ENCODE measurements around the gene THSD4. TPM values are rescaled to one million over a fixed set of nuclear protein-coding genes. Genes with fewer than 3 reads are reported as not detected.

Gene THSD4
- total RNA-seq, 1 donor from 2014 or later = 66.8 TPM

- Histone ChIP-seq H3K36me3 (no peaks in the 10 kb centered on the region), H3K27ac (peak overlapping the region; percentile 4), H3K9me3 (no peaks in the 10 kb centered on the region), H3K27me3 (no peaks in the 10 kb centered on the region), H3K4me1 (no peaks in the 10 kb centered on the region), H3K4me3 (no peak overlapping the region)
- no peak for DNase-seq (ENCODE audit: extremely low spot score in 2 of 2)
- TF ChIP-seq POLR2A (IDR thresholded peaks at IDR 0.05) (no peak), CTCF (IDR thresholded peaks at IDR 0.05) (no peak), POLR2AphosphoS5 (IDR thresholded peaks at IDR 0.05; ENCODE audit: insufficient read depth in 1 of 2, low read depth in 1 of 2) (no peak)
- intact Hi-C loops (cut with DNase I) = no loop called here
These were observed 402.5 kb downstream of the THSD4 start for GRCh38 chr15:71517751-71518150.

GRCh38 chr15:71518661-71519060, 403.4 kb downstream of the THSD4 start:
- H3K27me3 ChIP-seq = no peaks in the 10 kb centered on the region
- no peak overlapping the region for H3K27ac ChIP-seq
- DNase-seq (ENCODE audit: extremely low spot score in 2 of 2) = no peak
- H3K4me3 ChIP-seq = no peak overlapping the region
- intact Hi-C loops (cut with DNase I) = no loop called here
- TF ChIP-seq POLR2A (IDR thresholded peaks at IDR 0.05) (no peak), CTCF (IDR thresholded peaks at IDR 0.05) (no peak), POLR2AphosphoS5 (IDR thresholded peaks at IDR 0.05; ENCODE audit: insufficient read depth in 1 of 2, low read depth in 1 of 2) (no peak)
- no peaks in the 10 kb centered on the region for H3K9me3 ChIP-seq
- H3K4me1 ChIP-seq = no peaks in the 10 kb centered on the region
- no peaks in the 10 kb centered on the region for H3K36me3 ChIP-seq

GRCh38 chr15:71526060-71526820, 411.0 kb downstream of the THSD4 start:
- no peaks in the 10 kb centered on the region for H3K36me3 ChIP-seq
- no peak for DNase-seq (ENCODE audit: extremely low spot score in 2 of 2)
- TF ChIP-seq POLR2AphosphoS5 (IDR thresholded peaks at IDR 0.05; ENCODE audit: insufficient read depth in 1 of 2, low read depth in 1 of 2) = no peak
- peak overlapping the region; percentile 34 for H3K27ac ChIP-seq
- intact Hi-C loops (cut with DNase I) = no loop called here
- H3K4me3 ChIP-seq = peak overlapping the region; percentile 9 to 14
- H3K9me3 ChIP-seq = no peaks in the 10 kb centered on the region
- peaks cover 11% of the 10 kb centered on the region for H3K4me1 ChIP-seq
- no peaks in the 10 kb centered on the region for H3K27me3 ChIP-seq

GRCh38 chr15:71529361-71529760, 414.1 kb downstream of the THSD4 start:
- Histone ChIP-seq H3K9me3 (no peaks in the 10 kb centered on the region), H3K4me1 (peaks cover 11% of the 10 kb centered on the region), H3K36me3 (no peaks in the 10 kb centered on the region), H3K27ac (no peak overlapping the region), H3K27me3 (no peaks in the 10 kb centered on the region), H3K4me3 (no peak overlapping the region)
- no peak for DNase-seq (ENCODE audit: extremely low spot score in 2 of 2)
- intact Hi-C loops (cut with DNase I) = no loop called here
- TF ChIP-seq CTCF (IDR thresholded peaks at IDR 0.05) = no peak
- no peak for TF ChIP-seq POLR2A (IDR thresholded peaks at IDR 0.05)
- TF ChIP-seq POLR2AphosphoS5 (IDR thresholded peaks at IDR 0.05; ENCODE audit: insufficient read depth in 1 of 2, low read depth in 1 of 2) = no peak

- H3K27ac ChIP-seq = no peak overlapping the region
- intact Hi-C loops (cut with DNase I) = no loop called here
- peaks cover 11% of the 10 kb centered on the region for H3K4me1 ChIP-seq
- no peaks in the 10 kb centered on the region for H3K36me3 ChIP-seq
- no peaks in the 10 kb centered on the region for H3K9me3 ChIP-seq
- DNase-seq (ENCODE audit: extremely low spot score in 2 of 2) = no peak
- TF ChIP-seq POLR2A (IDR thresholded peaks at IDR 0.05) (no peak), POLR2AphosphoS5 (IDR thresholded peaks at IDR 0.05; ENCODE audit: insufficient read depth in 1 of 2, low read depth in 1 of 2) (no peak), CTCF (IDR thresholded peaks at IDR 0.05) (no peak)
- no peak overlapping the region for H3K4me3 ChIP-seq
- H3K27me3 ChIP-seq = no peaks in the 10 kb centered on the region
These were observed 414.8 kb downstream of the THSD4 start for GRCh38 chr15:71530116-71530515.
